CD4-positive, alpha-beta T cell (primary cell): ENCODE results near the gene PDE7B. TPM values are rescaled to one million over a fixed set of nuclear protein-coding genes. Genes with fewer than 3 reads are reported as not detected.

Experiments
- ATAC-seq: fragments of 200-7000 bp; cut with Tn5 transposase; one replicate; pipeline ENCODE4 v1.10.0; 2022; ENCODE audit warnings: mild to moderate bottlenecking; ENCODE audit not compliant: poor library complexity
- CTCF ChIA-PET: fragments of 350-600 bp; sonication (Branson Sonifier 250); formaldehyde crosslinking; loops from one replicate; lab custom pipeline; 2021; ENCODE audit warnings: antibody characterized with exemption, inconsistent platforms; lab: Charles Lee
- POLR2A ChIA-PET: fragments of 350-600 bp; sonication (Branson Sonifier 250); formaldehyde crosslinking; loops from one replicate; lab custom pipeline; 2021; ENCODE audit warnings: antibody characterized with exemption, inconsistent platforms; lab: Charles Lee
- DNase-seq, 14 experiments: peaks; one replicate each; pipeline ENCODE4 v3.0.0-alpha.2; 2013 to 2020; ENCODE audit warnings: mixed read lengths in 2 of 14
- H3K27ac ChIP-seq, 2 donors: one replicate each; pipeline versions ENCODE4 v1.5.1 to v1.7.0; 2013; ENCODE audit warnings: low read length in 2 of 2, low read depth in 1 of 2, mild to moderate bottlenecking in 1 of 2
- H3K27me3 ChIP-seq, 2 experiments: 1 replicate in 1 of 2; 2 replicates in 1 of 2; pipeline versions ENCODE4 v1.6.1 to v1.7.0; 2013; ENCODE audit warnings: low read length in 2 of 2, control low read depth in 1 of 2, mild to moderate bottlenecking in 1 of 2, moderate library complexity in 1 of 2; ENCODE audit not compliant: insufficient read depth in 2 of 2, control insufficient read depth in 1 of 2
- H3K36me3 ChIP-seq: one replicate; pipeline ENCODE4 v1.6.1; 2013; ENCODE audit warnings: low read length, control low read depth; ENCODE audit not compliant: insufficient read depth
- H3K4me1 ChIP-seq: one replicate; pipeline ENCODE4 v1.6.1; 2013; ENCODE audit warnings: low read length, control low read depth; ENCODE audit not compliant: insufficient read depth
- H3K4me3 ChIP-seq: one replicate; pipeline ENCODE4 v1.5.1; 2013; ENCODE audit warnings: mild to moderate bottlenecking, low read length, moderate library complexity
- H3K9me3 ChIP-seq, 2 experiments: 1 replicate in 1 of 2; 2 replicates in 1 of 2; pipeline versions ENCODE4 v1.6.1 to v1.7.0; 2013; ENCODE audit warnings: low read length in 2 of 2, mild to moderate bottlenecking in 2 of 2, control low read depth in 1 of 2, moderate library complexity in 1 of 2; ENCODE audit not compliant: control insufficient read depth in 1 of 2, insufficient read depth in 1 of 2
- H3K27ac Mint-ChIP-seq: one replicate; pipeline ENCODE4 v1.8.0; 2020; ENCODE audit warnings: mixed read lengths
- H3K27me3 Mint-ChIP-seq: one replicate; pipeline ENCODE4 v1.8.0; 2021; ENCODE audit warnings: mixed read lengths
- H3K36me3 Mint-ChIP-seq: one replicate; pipeline ENCODE4 v1.8.0; 2021; ENCODE audit warnings: low read depth, mixed read lengths
- H3K4me1 Mint-ChIP-seq: one replicate; pipeline ENCODE4 v1.8.0; 2021; ENCODE audit warnings: low read depth, mixed read lengths
- H3K4me3 Mint-ChIP-seq: one replicate; pipeline ENCODE4 v1.8.0; 2020; ENCODE audit warnings: mild to moderate bottlenecking, mixed read lengths
- H3K9me3 Mint-ChIP-seq: one replicate; pipeline ENCODE4 v1.8.0; 2020; ENCODE audit warnings: mixed read lengths
- intact Hi-C, 2 experiments: fragments of 100-400 bp; cut with DNase I in 1 of 2; cut with micrococcal nuclease in 1 of 2; formaldehyde crosslinking; loops; one replicate each; pipeline versions ENCODE4 v1.15.1 to v1.9.0; 2023 to 2025; cut with DNase I, micrococcal nuclease
- total RNA-seq, 174 experiments: library from RNA in 2 of 174; stranded (reverse) in 2 of 174; gene quantifications; one replicate each; pipeline ENCODE4 v1.2.3 and lab custom pipeline; 2021 to 2026
- TF ChIP-seq, protein P1 (sequence below): fragments of 200-600 bp; IDR thresholded peaks from one replicate; pipeline ENCODE4 v1.8.0; 2022; ENCODE audit warnings: antibody characterized with exemption, mild to moderate bottlenecking

Gene PDE7B
- total RNA-seq, 2 experiments from 2014 or later = 0.25 to 0.34 TPM

DNA sequence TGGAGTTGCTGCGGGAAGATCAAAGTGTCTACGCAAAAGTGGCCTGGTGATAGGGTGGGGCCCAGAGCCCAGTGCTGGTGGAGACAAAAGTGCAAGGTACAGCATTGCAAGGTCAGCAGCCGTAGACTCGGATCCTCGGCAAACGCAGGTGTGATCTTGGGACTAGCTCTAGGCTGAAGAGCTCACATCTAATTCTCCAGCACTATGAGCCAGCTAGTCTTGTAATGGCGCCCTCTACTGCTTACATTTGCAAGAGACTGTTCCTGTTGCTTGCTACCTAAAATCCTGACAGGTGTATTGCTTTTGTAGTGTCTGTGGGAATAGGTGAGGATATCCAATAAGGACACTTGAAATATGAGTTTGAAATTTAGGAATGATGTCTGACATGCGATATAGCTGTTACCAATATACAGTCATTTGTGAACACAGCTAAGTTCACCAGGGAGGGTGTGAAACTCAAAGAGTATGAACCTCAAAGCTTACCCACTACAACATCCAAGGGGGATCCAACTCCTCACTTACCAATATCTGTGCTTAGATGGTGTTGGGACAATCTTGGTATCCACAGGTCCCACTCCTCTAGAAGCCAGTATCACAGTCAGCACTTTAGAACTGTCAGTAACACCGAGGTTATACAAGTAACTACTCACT is 58.4 kb downstream of the PDE7B start:
- Histone ChIP-seq H3K27me3 (no peaks in the 10 kb centered on the region), H3K27ac (no peak overlapping the region), H3K36me3 (no peaks in the 10 kb centered on the region), H3K9me3 (no peaks in the 10 kb centered on the region), H3K4me1 (peaks cover 3% of the 10 kb centered on the region), H3K4me3 (no peak overlapping the region)
- TF ChIP-seq, protein P1, sequence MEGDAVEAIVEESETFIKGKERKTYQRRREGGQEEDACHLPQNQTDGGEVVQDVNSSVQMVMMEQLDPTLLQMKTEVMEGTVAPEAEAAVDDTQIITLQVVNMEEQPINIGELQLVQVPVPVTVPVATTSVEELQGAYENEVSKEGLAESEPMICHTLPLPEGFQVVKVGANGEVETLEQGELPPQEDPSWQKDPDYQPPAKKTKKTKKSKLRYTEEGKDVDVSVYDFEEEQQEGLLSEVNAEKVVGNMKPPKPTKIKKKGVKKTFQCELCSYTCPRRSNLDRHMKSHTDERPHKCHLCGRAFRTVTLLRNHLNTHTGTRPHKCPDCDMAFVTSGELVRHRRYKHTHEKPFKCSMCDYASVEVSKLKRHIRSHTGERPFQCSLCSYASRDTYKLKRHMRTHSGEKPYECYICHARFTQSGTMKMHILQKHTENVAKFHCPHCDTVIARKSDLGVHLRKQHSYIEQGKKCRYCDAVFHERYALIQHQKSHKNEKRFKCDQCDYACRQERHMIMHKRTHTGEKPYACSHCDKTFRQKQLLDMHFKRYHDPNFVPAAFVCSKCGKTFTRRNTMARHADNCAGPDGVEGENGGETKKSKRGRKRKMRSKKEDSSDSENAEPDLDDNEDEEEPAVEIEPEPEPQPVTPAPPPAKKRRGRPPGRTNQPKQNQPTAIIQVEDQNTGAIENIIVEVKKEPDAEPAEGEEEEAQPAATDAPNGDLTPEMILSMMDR = peak; percentile 70
- peak; percentile 91 for ATAC-seq
- H3K4me3 Mint-ChIP-seq = no peak overlapping the region
- ChIA-PET CTCF (interaction anchor here (0.6 to 1.7 kb wide), 19 partner anchors 9 to 459 kb away, joined by 3 to 26 read pairs (median 4); partner anchors contain the start of gene PDE7B), POLR2A (interaction anchor here (0.5 to 1.2 kb wide), 6 partner anchors 26 to 374 kb away, joined by 3 to 5 read pairs (median 4); partner anchors contain the start of gene PDE7B)
- no peak overlapping the region for H3K27ac Mint-ChIP-seq
- no peaks in the 10 kb centered on the region for H3K9me3 Mint-ChIP-seq
- intact Hi-C loops = loop anchor here (1.0 to 10.0 kb wide), 11 partner anchors 58 to 459 kb away; partner anchors contain the start of gene PDE7B (in 1 of the 2)
- DNase-seq = peak; percentile 18 to 85 (median 48)
- H3K4me1 Mint-ChIP-seq = peaks cover 6% of the 10 kb centered on the region
- no peaks in the 10 kb centered on the region for H3K27me3 Mint-ChIP-seq
- H3K36me3 Mint-ChIP-seq = no peaks in the 10 kb centered on the region

DNA sequence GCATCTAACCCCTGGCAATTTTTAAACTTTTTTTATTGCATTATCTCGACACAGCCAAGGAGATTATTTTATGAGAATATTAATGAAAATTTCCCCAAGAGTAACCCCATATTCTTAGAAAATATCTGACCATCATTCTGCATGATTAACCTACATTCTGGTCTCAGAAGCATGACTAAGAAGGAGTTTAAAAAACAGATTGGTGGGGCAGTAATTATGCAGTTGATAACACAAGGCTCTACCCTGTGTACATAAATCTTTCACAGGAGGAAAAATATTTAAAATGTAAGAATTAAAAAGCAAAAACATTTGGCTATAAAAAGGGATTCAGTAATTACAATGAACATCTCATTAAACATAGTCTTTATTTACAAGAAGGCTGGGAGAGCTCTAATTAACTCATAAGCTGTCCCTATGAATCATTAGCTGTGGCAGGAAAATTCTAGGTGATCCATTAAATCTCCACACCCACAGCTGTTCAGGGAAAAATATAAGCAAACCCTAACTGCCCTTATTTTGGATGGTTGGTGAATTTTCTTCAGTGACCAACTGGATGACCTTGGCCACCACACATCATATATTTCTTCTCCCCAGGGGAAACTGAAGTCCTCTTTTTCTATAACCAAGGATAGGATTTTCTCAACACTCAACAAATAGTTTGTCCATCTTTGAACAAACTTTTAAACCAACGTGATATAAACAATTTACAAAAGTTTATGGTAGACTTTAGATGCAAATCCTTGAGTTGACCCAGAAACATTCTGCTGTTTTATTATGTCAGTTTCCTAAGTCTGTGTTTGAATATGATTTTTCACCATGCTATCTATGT is 59.5 kb downstream of the PDE7B start:
- H3K4me3 ChIP-seq = no peak overlapping the region
- H3K27ac ChIP-seq = no peak overlapping the region
- TF ChIP-seq, protein P1 = no peak
- CTCF ChIA-PET = interaction anchor here (0.7 kb wide), 1 partner anchor 221 kb away, joined by 3 read pairs; no protein-coding TSS in a partner anchor
- H3K27me3 Mint-ChIP-seq = no peaks in the 10 kb centered on the region
- no peaks in the 10 kb centered on the region for H3K27me3 ChIP-seq
- intact Hi-C loops = loop anchor here in 1 of 2 experiments (1.0 to 5.0 kb wide), 4 partner anchors 315 to 459 kb away; no protein-coding TSS in a partner anchor
- H3K36me3 ChIP-seq = no peaks in the 10 kb centered on the region
- DNase-seq = no peak
- peaks cover 3% of the 10 kb centered on the region for H3K4me1 ChIP-seq
- no peak overlapping the region for H3K27ac Mint-ChIP-seq
- no peaks in the 10 kb centered on the region for H3K9me3 Mint-ChIP-seq
- no peaks in the 10 kb centered on the region for H3K36me3 Mint-ChIP-seq
- no peak for ATAC-seq
- peaks cover 6% of the 10 kb centered on the region for H3K4me1 Mint-ChIP-seq
- POLR2A ChIA-PET = interaction anchor here (0.9 kb wide), 1 partner anchor 16 kb away, joined by 3 read pairs; no protein-coding TSS in a partner anchor
- no peaks in the 10 kb centered on the region for H3K9me3 ChIP-seq
- H3K4me3 Mint-ChIP-seq = no peak overlapping the region

DNA sequence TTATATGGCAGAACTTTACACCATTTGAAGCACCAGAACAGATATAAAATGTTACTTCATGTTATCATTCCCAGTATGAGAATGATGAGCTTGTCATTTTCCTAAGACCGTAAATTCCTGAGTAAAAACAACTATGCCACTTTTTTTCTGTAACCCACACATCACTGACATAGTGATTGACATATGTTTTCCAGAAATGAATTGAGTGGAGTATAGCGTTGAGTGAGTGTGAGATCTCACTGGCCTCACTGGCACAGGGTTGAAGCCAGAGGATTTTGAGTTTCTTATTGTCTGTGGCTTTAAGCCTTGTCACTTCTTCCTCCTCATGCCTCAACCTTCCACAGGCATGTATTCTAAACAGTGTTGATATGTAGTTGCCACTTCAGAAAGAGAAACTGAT is 62.3 kb downstream of the PDE7B start:
- Histone ChIP-seq H3K27ac (no peak overlapping the region), H3K36me3 (no peaks in the 10 kb centered on the region), H3K27me3 (no peaks in the 10 kb centered on the region), H3K9me3 (no peaks in the 10 kb centered on the region), H3K4me1 (peaks cover 3% of the 10 kb centered on the region), H3K4me3 (no peak overlapping the region)
- ATAC-seq (no peak), DNase-seq (no peak)
- Mint-ChIP-seq H3K27me3 (no peaks in the 10 kb centered on the region), H3K36me3 (no peaks in the 10 kb centered on the region), H3K27ac (no peak overlapping the region), H3K4me1 (peaks cover 6% of the 10 kb centered on the region), H3K9me3 (no peaks in the 10 kb centered on the region), H3K4me3 (no peak overlapping the region)
- POLR2A ChIA-PET = no interaction called here
- intact Hi-C loops = loop anchor here in 1 of 2 experiments (5.0 kb wide), 2 partner anchors 376 to 461 kb away; no protein-coding TSS in a partner anchor
- CTCF ChIA-PET = no interaction called here
- TF ChIP-seq, protein P1 = no peak
